Measurements from ENCODE around the gene MOV10. TPM values are rescaled to one million over a fixed set of nuclear protein-coding genes. Genes with fewer than 3 reads are reported as not detected.

The MOV10 gene
- total and polyA plus RNA-seq, 2 of the 8 experiments (the other 6 are each of a cell fraction or from before 2014, with no cell fraction given), result 57.3 to 109 TPM

- H3K23me2 ChIP-seq (ENCODE audit: low read depth, low read length), result no peaks in the 10 kb centered on the region
- H3K23ac ChIP-seq (ENCODE audit: insufficient read length), result no peak overlapping the region
- H2BK5ac ChIP-seq (ENCODE audit: low read depth, low read length), result no peak overlapping the region
- H3K9me3 ChIP-seq (ENCODE audit: insufficient read depth in 2 of 2, low read depth in 1 of 2, low read length in 1 of 2), result no peaks in the 10 kb centered on the region
- POLR2A ChIA-PET (ENCODE audit: partially characterized antibody), result interaction anchor here (0.8 to 6.0 kb wide), 3 partner anchors 11 to 19 kb away, joined by 3 to 32 read pairs (median 4); no protein-coding TSS in a partner anchor
- 95% methylated on average over 5 of the region's 5 CpGs; no CpG with 5 or more reads in 1 of the 2 experiments for WGBS, 2 experiments (ENCODE audit: extremely low coverage in 1 of 2, insufficient coverage in 1 of 2, insufficient read length in 1 of 2, insufficient replicate concordance in 2 of 2, low coverage in 1 of 2, low lambda C conversion rate in 2 of 2, missing lambda C conversion rate in 1 of 2)
- no peak overlapping the region for H3K4ac ChIP-seq (replicated peaks; ENCODE audit: insufficient read length, low read depth, low read length)
- peaks cover 0 to 10% of the 10 kb centered on the region in 2 experiments; a peak in 2 of 4 replicates for H3K79me2 ChIP-seq (ENCODE audit: control insufficient read depth in 1 of 2, insufficient read depth in 2 of 2, low read length in 2 of 2)
- no peak for FAIRE-seq
- H2AFZ ChIP-seq (ENCODE audit: low read length), result no peak overlapping the region
- H2BK20ac ChIP-seq (ENCODE audit: low read length), result no peak overlapping the region
- no peak overlapping the region for H2BK15ac ChIP-seq (ENCODE audit: low read length)
- no peak overlapping the region for H3K4me2 ChIP-seq (ENCODE audit: insufficient read depth in 1 of 2, low read depth in 2 of 2, low read length in 2 of 2)
- no peak overlapping the region for H2AK5ac ChIP-seq (ENCODE audit: low read depth, low read length)
- H3K14ac ChIP-seq (ENCODE audit: insufficient read length), result no peak overlapping the region
- H3K27ac ChIP-seq (ENCODE audit: low read depth, low read length), result no peak overlapping the region
- no peaks in the 10 kb centered on the region for H3K27me3 ChIP-seq (replicated peaks in 1 of 4; ENCODE audit: control insufficient read depth in 3 of 4, extremely low read depth in 1 of 4, insufficient read depth in 3 of 4, low read length in 3 of 4)
- H4K91ac ChIP-seq (replicated peaks; ENCODE audit: insufficient read length, low read length), result no peak overlapping the region
- no peak for TF ChIP-seq SUZ12 (IDR thresholded peaks at IDR 0.05; ENCODE audit: low read length)
- no peak for TF ChIP-seq MAFK (IDR thresholded peaks at IDR 0.05; ENCODE audit: low read depth, low read length)
- no peak overlapping the region for H3K4me3 ChIP-seq (ENCODE audit: extremely low read depth in 1 of 4, insufficient read depth in 2 of 4, low read depth in 3 of 4, low read length in 4 of 4)
- peaks cover 0 to 8% of the 10 kb centered on the region in 2 experiments for H4K20me1 ChIP-seq (replicated peaks in 1 of 2; ENCODE audit: control insufficient read depth in 1 of 2, insufficient read depth in 2 of 2, low read length in 2 of 2)
- H3K9ac ChIP-seq (replicated peaks in 1 of 4; ENCODE audit: extremely low read depth in 1 of 4, low read depth in 3 of 4, low read length in 3 of 4), result no peak overlapping the region
- H3K36me3 ChIP-seq (ENCODE audit: control insufficient read depth in 2 of 4, insufficient read depth in 4 of 4, low read length in 3 of 4), result peaks cover 0 to 7% (median 7%) of the 10 kb centered on the region in 4 experiments; a peak in 6 of 8 replicates
- peaks cover 0 to 2% (median 0%) of the 10 kb centered on the region in 4 experiments; a peak in 2 of 7 replicates for H3K4me1 ChIP-seq (replicated peaks in 1 of 4; ENCODE audit: control insufficient read depth in 3 of 4, insufficient read depth in 4 of 4, low read length in 3 of 4)
- H2BK120ac ChIP-seq (replicated peaks; ENCODE audit: low read depth, low read length), result no peak overlapping the region
- no peak overlapping the region for H3K56ac ChIP-seq (replicated peaks; ENCODE audit: insufficient read length, low read depth, low read length)
- no peak overlapping the region for H2BK12ac ChIP-seq (ENCODE audit: low read depth, low read length)
- CTCF ChIA-PET (ENCODE audit: partially characterized antibody), result no interaction called here
- no peak overlapping the region for H4K5ac ChIP-seq (ENCODE audit: insufficient read length, low read depth, low read length)
- H4K8ac ChIP-seq (ENCODE audit: extremely low read depth, insufficient read depth, low read length), result no peak overlapping the region
- H3K18ac ChIP-seq (ENCODE audit: extremely low read depth, low read length), result no peak overlapping the region; the same call in 1 of the 2 replicates
- peaks cover 3% of the 10 kb centered on the region for H3K79me1 ChIP-seq (ENCODE audit: low read depth, low read length)
- no peak for DNase-seq (ENCODE audit: low read depth in 1 of 2, low spot score in 2 of 2)
Measured at GRCh38 chr1:112685913-112686312, 11.5 kb downstream of the MOV10 start.
